NB4 (cell line): ENCODE results near the gene CXCL16.

Source experiments
- DNase-seq: peaks from one replicate; pipeline ENCODE4 v3.0.0; 2010; ENCODE audit warnings: low read depth
- H3K4me3 ChIP-seq: one replicate; pipeline ENCODE4 v1.5.1; 2011; ENCODE audit warnings: mild to moderate bottlenecking, low read depth, low read length, moderate library complexity
- CTCF ChIP-seq: IDR thresholded peaks from one replicate; pipeline ENCODE4 v1.5.1; 2012; ENCODE audit warnings: low read depth, low read length
- MAX ChIP-seq: IDR thresholded peaks from 2 replicates; pipeline ENCODE4 v1.6.1; 2011; ENCODE audit warnings: low read depth, low read length
- MYC ChIP-seq: IDR thresholded peaks from 2 replicates; pipeline ENCODE4 v1.6.1; 2011; ENCODE audit warnings: low read depth, low read length
- POLR2A ChIP-seq: IDR thresholded peaks from 2 replicates; pipeline ENCODE4 v1.6.1; 2011; ENCODE audit warnings: mild to moderate bottlenecking; ENCODE audit not compliant: insufficient read length; ENCODE audit errors: extremely low read depth

Gene CXCL16

GRCh38 chr17:4734857-4735475 is 4.8 kb downstream of the CXCL16 start:
- no peak overlapping the region for H3K4me3 ChIP-seq
- DNase-seq: no peak
- TF ChIP-seq CTCF (no peak), POLR2A (no peak), MAX (no peak), MYC (no peak)

- TF ChIP-seq POLR2A (no peak), CTCF (peak; percentile 29), MYC (no peak), MAX (0 out of 2 replicates have a peak, but pooled peaks have one; percentile 18)
- no peak overlapping the region for H3K4me3 ChIP-seq
- peak; percentile 87 for DNase-seq
Measured at GRCh38 chr17:4733073-4733531, 6.6 kb downstream of the CXCL16 start.

- peak; percentile 72 for DNase-seq
- TF ChIP-seq MYC (no peak), POLR2A (no peak), MAX (no peak)
Measured at GRCh38 chr17:4728124-4728523, 11.6 kb downstream of the CXCL16 start.

GRCh38 chr17:4725646-4726310 is 13.9 kb downstream of the CXCL16 start:
- TF ChIP-seq MAX: no peak
- DNase-seq: peak; percentile 57
- H3K4me3 ChIP-seq: no peak overlapping the region

More at GRCh38 chr17:4728124-4728523, 11.6 kb downstream of the CXCL16 start:
- no peak overlapping the region for H3K4me3 ChIP-seq

- no peak for TF ChIP-seq POLR2A
- TF ChIP-seq CTCF: no peak
- TF ChIP-seq MAX: no peak
- no peak for TF ChIP-seq MYC
- DNase-seq: no peak
- no peak overlapping the region for H3K4me3 ChIP-seq
Measured at GRCh38 chr17:4724650-4725049, 15.1 kb downstream of the CXCL16 start.

- H3K4me3 ChIP-seq: no peak overlapping the region
- TF ChIP-seq POLR2A: no peak
- TF ChIP-seq MYC: no peak
- TF ChIP-seq MAX: no peak
- TF ChIP-seq CTCF: no peak
- DNase-seq: peak; percentile 36
Measured at GRCh38 chr17:4722678-4723240, 17.0 kb downstream of the CXCL16 start.
